Progenitor cell of endocrine pancreas (in vitro differentiated cells): ENCODE data around the gene FRMPD2. TPM values are rescaled to one million over a fixed set of nuclear protein-coding genes. Genes with fewer than 3 reads are reported as not detected.

Experiments used
- DNase-seq: peaks from one replicate; pipeline ENCODE4 v3.0.0; 2021; ENCODE audit warnings: low spot score; ENCODE audit not compliant: unreplicated experiment
- H3K27ac Mint-ChIP-seq: 2 replicates; pipeline ENCODE4 v1.8.0; 2021; ENCODE audit warnings: mild to moderate bottlenecking, moderate library complexity, mixed read lengths
- H3K27me3 Mint-ChIP-seq: 2 replicates; pipeline ENCODE4 v1.8.0; 2021; ENCODE audit warnings: mixed read lengths
- H3K36me3 Mint-ChIP-seq: 2 replicates; pipeline ENCODE4 v1.8.0; 2022; ENCODE audit warnings: mixed read lengths; ENCODE audit not compliant: insufficient read depth
- H3K4me1 Mint-ChIP-seq: 2 replicates; pipeline ENCODE4 v1.8.0; 2021; ENCODE audit warnings: low read depth, mixed read lengths
- H3K4me3 Mint-ChIP-seq: 2 replicates; pipeline ENCODE4 v1.8.0; 2021; ENCODE audit warnings: low read depth, mild to moderate bottlenecking, moderate library complexity, mixed read lengths
- H3K9me3 Mint-ChIP-seq: 2 replicates; pipeline ENCODE4 v1.8.0; 2021; ENCODE audit warnings: low read depth, mixed read lengths
- total RNA-seq: library from RNA; stranded (reverse); gene quantifications from 2 replicates; pipeline ENCODE4 v1.2.1, GENCODE V29; 2021
- TF ChIP-seq, protein P1 (sequence below): fragments of 200-600 bp; sonication (generic); IDR thresholded peaks from one replicate; pipeline ENCODE4 v1.5.0; 2021; ENCODE audit warnings: antibody characterized with exemption, mild to moderate bottlenecking; ENCODE audit not compliant: unreplicated experiment

Gene FRMPD2
- total RNA-seq, 1 donor from 2014 or later = 1.2 TPM

DNA sequence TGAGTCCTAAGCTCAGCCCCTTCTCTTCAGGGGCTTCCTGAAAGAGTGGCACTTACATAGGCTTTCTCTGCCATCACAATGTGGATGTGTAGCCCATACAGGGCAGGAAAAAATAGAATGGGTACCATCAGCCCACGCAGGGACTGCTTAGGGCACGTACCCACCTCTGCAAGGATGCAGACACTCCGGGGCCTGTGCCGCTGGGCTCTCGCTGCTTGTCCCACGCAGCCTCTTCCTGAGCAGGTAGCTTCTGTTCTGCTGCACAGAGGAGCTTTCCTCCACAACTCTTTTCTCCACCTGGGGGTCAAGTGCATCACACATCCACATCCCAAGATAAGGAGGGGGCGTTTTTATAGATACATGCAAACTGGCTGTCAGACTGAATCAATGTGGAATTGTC is 34.3 kb downstream of the FRMPD2 start:
- H3K4me3 Mint-ChIP-seq = no peak overlapping the region
- TF ChIP-seq, protein P1, sequence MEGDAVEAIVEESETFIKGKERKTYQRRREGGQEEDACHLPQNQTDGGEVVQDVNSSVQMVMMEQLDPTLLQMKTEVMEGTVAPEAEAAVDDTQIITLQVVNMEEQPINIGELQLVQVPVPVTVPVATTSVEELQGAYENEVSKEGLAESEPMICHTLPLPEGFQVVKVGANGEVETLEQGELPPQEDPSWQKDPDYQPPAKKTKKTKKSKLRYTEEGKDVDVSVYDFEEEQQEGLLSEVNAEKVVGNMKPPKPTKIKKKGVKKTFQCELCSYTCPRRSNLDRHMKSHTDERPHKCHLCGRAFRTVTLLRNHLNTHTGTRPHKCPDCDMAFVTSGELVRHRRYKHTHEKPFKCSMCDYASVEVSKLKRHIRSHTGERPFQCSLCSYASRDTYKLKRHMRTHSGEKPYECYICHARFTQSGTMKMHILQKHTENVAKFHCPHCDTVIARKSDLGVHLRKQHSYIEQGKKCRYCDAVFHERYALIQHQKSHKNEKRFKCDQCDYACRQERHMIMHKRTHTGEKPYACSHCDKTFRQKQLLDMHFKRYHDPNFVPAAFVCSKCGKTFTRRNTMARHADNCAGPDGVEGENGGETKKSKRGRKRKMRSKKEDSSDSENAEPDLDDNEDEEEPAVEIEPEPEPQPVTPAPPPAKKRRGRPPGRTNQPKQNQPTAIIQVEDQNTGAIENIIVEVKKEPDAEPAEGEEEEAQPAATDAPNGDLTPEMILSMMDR = no peak
- DNase-seq = no peak
- no peak overlapping the region for H3K27ac Mint-ChIP-seq
- H3K9me3 Mint-ChIP-seq = no peaks in the 10 kb centered on the region
- H3K4me1 Mint-ChIP-seq = no peaks in the 10 kb centered on the region
- no peaks in the 10 kb centered on the region for H3K36me3 Mint-ChIP-seq
- peaks cover 13% of the 10 kb centered on the region for H3K27me3 Mint-ChIP-seq

DNA sequence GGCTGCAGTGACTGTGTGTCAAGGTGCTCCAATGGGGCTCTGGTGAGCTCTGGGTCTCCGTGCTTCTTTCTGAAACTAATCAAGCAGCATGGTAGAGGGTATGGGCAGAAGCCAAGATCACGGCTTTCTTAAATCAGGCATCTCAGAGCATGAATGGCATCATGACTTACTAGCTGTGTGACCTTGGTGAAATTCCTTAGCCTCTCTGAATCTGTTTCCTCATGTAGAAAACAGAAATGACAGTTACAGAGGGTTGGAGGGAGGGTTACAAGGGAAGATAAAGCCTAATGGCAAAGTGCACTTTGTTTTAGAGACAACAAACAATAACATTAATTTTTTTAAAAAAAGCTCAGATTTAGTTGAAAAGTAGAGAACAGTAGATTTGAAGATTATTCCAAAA is 34.9 kb downstream of the FRMPD2 start:
- Mint-ChIP-seq H3K27me3 (peaks cover 13% of the 10 kb centered on the region), H3K4me3 (no peak overlapping the region), H3K27ac (no peak overlapping the region), H3K36me3 (no peaks in the 10 kb centered on the region), H3K4me1 (no peaks in the 10 kb centered on the region), H3K9me3 (no peaks in the 10 kb centered on the region)
- TF ChIP-seq, protein P1 = no peak
- no peak for DNase-seq

GRCh38 chr10:48238826-48239520 is 35.5 kb downstream of the FRMPD2 start:
- H3K27ac Mint-ChIP-seq = no peak overlapping the region
- no peak overlapping the region for H3K4me3 Mint-ChIP-seq
- H3K9me3 Mint-ChIP-seq = no peaks in the 10 kb centered on the region
- no peaks in the 10 kb centered on the region for H3K36me3 Mint-ChIP-seq
- peaks cover 13% of the 10 kb centered on the region for H3K27me3 Mint-ChIP-seq
- DNase-seq = no peak
- H3K4me1 Mint-ChIP-seq = no peaks in the 10 kb centered on the region
- TF ChIP-seq, protein P1 = no peak

- H3K4me3 Mint-ChIP-seq = no peak overlapping the region
- peaks cover 1% of the 10 kb centered on the region for H3K4me1 Mint-ChIP-seq
- H3K27ac Mint-ChIP-seq = no peak overlapping the region
- no peaks in the 10 kb centered on the region for H3K36me3 Mint-ChIP-seq
- no peaks in the 10 kb centered on the region for H3K9me3 Mint-ChIP-seq
- DNase-seq = no peak
- peaks cover 8% of the 10 kb centered on the region for H3K27me3 Mint-ChIP-seq
- TF ChIP-seq, protein P1 = no peak
Measured at GRCh38 chr10:48237259-48238250, 36.9 kb downstream of the FRMPD2 start.

DNA sequence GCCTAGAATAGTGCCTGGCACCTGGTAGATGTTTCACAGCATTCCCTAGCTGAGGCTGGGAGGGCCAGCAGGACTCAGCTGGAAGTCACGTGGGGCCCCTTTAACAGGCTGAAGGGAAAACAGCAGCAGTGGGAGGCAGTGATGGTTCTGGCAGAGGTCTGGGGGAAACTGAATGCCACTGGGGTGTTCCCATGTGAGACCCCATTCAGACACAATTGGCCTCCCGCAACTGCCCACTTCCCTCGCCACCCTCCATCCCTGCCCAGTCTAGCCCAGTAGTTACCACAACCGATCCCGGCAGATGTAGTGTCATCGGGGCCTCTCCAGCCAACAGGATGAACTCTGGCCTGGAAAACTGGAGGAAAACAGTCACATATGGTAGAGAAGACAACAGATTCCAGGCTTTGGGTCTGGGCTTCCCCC is 38.3 kb downstream of the FRMPD2 start:
- H3K4me1 Mint-ChIP-seq = peaks cover 1% of the 10 kb centered on the region
- H3K27ac Mint-ChIP-seq = no peak overlapping the region
- no peak for DNase-seq
- H3K27me3 Mint-ChIP-seq = peaks cover 5% of the 10 kb centered on the region
- no peaks in the 10 kb centered on the region for H3K9me3 Mint-ChIP-seq
- no peaks in the 10 kb centered on the region for H3K36me3 Mint-ChIP-seq
- no peak overlapping the region for H3K4me3 Mint-ChIP-seq
- TF ChIP-seq, protein P1 = no peak
